GM12892 (cell line): Measurements from ENCODE around the gene FBXW7.
A peak's percentile ranks its signal among the peaks of the same experiment; 100 is the strongest.

ENCODE experiments used
- DNase-seq: peaks from one replicate; pipeline ENCODE4 v3.0.0; 2011; ENCODE audit not compliant: insufficient read length
- FAIRE-seq: peaks from 2 replicates; lab custom pipeline; 2011; peaks lifted over from hg19 to GRCh38; lab: Jason Lieb, UNC
- POLR2A ChIP-seq: IDR thresholded peaks from 2 replicates; pipeline ENCODE4 v1.6.1; 2011; ENCODE audit warnings: low read depth, low read length, control low read depth
- POLR2AphosphoS5 ChIP-seq: IDR thresholded peaks from 2 replicates; pipeline ENCODE4 v1.6.1; 2011; ENCODE audit warnings: low read depth, low read length, control low read depth
- TAF1 ChIP-seq: IDR thresholded peaks from 2 replicates; pipeline ENCODE4 v1.6.1; 2011; ENCODE audit warnings: low read depth, mild to moderate bottlenecking, control low read depth, low read length, borderline replicate concordance

FBXW7 gene

DNA sequence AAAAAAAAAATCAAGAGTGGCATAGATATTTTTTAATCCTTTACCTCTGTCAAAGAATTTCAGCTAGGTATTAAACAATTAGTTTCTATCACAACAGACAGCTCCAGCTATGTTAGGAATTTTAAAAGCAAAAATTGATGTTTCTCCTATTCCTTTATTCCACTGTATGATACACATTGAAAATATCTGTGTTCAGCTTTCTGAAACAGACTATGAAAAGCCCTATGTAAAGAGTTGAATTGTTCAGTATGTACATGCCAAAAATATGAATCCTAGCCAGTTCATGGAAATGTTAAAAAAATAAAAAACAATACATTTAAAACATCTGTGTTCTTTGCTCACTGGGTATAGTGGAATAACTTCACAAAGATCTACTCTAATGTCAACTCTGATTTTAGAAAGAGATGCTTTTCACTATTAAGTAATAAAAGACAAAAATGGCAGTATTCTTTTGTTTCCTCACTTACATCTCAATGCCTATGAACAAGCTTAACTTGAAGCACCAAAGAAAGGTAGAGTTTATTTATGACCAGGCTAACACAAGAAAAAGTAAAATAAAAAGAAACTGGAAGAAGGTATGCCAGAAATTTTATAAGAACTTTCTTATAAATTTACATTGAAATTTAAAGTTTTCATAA is 32.1 kb downstream of the FBXW7 start:
- DNase-seq (no peak), FAIRE-seq (no peak)
- TF ChIP-seq TAF1 = no peak
- TF ChIP-seq POLR2AphosphoS5 = no peak
- TF ChIP-seq POLR2A = no peak

DNA sequence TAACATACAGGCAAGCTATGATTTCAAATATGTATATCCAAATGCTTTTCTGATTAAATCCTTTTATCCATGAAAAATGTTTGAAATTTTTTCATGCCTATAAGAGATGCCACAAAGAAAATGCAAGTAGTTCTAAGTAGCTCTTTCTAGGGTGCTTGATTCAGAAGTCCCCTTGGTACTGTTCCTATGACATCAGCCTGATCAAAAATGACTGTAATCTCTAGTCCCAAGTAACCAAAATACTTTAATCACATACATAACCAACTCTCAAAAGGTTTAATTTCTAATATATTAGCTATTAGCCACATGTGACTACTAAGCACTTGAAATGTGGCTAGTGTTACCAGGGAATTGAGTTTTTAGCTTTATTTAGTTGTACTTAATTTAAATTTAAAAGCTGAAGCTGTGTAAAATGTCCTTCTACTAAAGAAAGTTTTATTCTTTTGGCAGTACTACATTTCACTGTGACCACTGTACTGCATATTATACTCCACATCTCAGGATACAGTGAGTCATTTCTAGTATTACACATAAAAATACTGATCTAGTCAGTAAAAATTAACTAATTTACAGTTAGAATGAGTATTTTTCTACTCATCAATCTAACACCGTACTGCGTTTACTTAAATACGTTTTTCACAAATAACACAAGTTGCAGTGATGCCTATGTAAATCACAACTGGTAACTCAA is 33.9 kb downstream of the FBXW7 start:
- FAIRE-seq (no peak), DNase-seq (no peak)
- TF ChIP-seq POLR2AphosphoS5 = no peak
- no peak for TF ChIP-seq TAF1
- TF ChIP-seq POLR2A = no peak

DNA sequence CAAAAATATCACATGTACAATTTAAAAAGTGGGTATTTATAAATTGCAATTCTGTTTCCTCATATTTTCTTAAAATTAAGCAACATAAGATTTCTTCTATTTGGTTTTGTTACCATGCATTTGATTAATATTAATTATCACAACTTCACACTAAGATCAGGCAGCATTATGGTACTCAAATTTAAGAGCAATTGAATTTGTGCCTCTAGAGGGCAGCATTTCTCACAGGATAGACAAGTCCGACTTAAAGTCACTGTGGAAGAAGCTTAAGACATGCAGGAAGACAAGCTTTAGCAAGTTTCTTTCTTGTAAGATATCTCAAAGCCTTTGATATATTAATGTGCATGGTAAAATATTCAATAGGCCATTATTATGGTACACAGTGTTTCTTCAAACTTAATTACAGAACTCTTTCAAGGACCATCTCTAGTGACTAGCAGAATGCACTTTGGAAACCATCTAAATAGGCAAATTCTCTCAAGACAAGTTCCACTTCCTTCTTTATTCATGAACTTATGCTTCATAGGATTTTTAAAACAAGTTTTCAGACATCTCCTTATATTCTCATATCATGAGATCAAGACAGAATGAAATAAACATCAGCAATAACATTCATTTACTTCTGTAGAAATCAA is 35.0 kb downstream of the FBXW7 start:
- no peak for TF ChIP-seq TAF1
- no peak for TF ChIP-seq POLR2A
- no peak for TF ChIP-seq POLR2AphosphoS5
- FAIRE-seq (peak; percentile 93), DNase-seq (no peak)

DNA sequence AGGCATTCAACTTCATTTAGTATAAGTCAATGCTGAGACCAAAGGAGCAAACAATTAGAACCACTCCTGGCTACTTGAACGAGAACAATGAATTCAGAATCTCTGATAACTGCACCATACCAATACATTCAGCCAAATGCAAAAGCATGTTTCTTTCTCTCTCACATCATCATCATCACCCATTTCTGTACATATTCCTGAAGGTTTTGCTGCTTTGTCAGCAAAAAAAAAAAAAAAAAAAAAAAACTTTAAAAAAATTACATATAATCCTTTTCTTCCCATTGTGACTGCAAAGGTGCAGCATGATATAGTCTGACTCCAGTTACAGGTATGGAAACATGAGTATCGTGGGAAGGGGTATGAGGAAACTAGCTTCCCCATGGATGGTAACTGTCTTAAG is 35.6 kb downstream of the FBXW7 start:
- TF ChIP-seq POLR2A (no peak), POLR2AphosphoS5 (no peak), TAF1 (no peak)
- DNase-seq (no peak), FAIRE-seq (peak; percentile 48)

DNA sequence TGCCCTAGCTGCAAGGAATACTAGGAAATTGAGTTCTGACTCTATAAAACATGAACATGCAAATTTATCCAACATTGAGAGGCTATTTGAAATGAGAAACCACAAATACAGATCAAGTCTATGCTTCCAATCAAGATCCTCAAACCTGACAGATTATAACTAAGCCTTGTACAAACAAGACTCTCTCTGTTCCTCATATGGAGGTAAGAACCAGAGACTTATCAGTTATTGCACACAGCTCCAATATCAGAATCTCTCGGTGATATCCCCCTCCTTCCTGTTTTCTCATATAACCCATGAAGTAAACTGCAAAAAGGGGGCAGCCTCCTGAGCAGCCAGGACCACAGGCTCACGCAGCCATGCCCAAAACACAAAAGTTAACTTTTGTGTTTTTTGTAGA is 36.5 kb downstream of the FBXW7 start:
- no peak for TF ChIP-seq TAF1
- no peak for TF ChIP-seq POLR2AphosphoS5
- TF ChIP-seq POLR2A = no peak
- DNase-seq = no peak
- FAIRE-seq = peak; percentile 44

DNA sequence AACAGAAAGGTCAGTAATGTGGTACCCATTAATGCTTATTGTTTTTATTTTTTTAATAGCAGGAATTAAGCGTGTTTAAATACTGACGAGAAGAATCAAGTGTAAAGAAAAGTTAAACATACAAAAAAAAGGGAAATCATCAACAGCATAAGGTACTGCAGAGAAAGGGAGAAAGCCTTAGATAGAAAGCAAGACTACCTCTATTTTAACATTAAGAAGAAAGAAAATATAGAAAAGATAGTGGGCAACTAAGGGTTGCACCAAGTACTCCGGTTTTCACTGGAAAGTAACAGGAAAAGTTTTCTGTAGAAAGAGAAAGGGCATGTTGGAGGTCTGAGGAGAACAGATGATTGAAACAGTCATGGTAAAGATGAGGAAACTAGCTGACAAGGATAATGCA is 41.9 kb downstream of the FBXW7 start:
- no peak for TF ChIP-seq POLR2A
- no peak for TF ChIP-seq TAF1
- TF ChIP-seq POLR2AphosphoS5 = no peak
- DNase-seq (no peak), FAIRE-seq (peak; percentile 40)

DNA sequence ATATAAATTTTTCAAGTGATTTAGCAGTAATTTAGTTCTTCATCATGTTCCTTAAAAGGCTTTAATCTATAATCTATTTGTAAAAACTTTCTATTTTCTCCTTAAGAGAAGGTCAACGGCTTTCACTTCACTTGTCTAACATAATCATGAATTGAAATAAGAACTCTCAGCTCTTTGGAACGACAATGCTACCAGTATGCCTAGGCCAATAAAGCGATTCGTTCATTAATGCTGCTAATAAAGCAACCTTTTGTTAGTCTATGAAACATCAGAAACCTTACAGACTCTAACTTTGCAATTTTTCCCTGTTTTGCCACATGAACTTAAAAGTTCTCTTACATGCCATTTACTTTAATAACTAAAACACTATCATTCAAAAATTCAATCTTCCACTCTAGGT is 47.6 kb downstream of the FBXW7 start:
- TF ChIP-seq POLR2AphosphoS5 = no peak
- TF ChIP-seq TAF1 = no peak
- no peak for TF ChIP-seq POLR2A
- FAIRE-seq (no peak), DNase-seq (no peak)

DNA sequence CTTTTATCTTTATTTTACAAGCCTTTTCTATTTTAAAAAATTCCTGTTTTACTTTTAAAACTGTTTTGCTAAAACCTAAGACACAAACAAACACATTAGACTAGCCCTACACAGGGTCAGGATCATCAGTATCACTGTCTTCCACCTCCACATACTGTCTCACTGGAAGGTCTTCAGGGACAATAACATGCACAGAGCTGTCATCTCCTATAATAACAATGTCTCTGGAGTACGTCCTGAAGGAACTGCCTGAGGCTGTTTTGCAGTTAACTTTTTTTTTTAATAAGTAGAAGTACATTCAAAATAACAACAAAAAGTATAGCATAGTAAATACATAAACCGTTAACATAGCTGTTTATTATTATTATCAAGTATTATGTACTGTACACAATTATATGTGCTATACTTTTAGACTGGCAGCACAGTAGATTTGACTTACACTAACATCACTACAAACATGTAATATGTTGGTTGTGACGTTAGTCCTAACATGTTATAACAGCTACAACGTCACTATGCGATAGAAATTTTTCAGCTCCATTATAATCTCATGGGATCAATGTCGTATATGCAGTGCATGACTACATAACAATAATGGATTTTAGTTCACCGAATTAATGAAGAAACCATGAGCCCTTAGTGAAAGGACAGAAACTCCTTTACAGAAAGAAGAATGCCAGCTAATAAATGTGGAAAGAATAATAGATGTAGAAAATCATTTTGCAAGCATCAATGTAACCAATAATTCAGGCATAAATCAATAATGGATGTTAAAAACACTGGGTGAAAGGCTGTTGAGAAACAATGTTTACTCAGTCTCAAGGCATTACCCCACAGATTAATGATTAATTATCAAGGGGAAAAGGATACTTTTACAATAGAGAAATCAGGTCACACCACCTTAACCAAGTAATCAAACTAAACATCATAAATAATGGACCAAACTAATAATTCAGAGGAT is 49.2 kb downstream of the FBXW7 start:
- no peak for DNase-seq
- peak; percentile 92 for FAIRE-seq
- no peak for TF ChIP-seq POLR2A
- no peak for TF ChIP-seq TAF1
- no peak for TF ChIP-seq POLR2AphosphoS5

DNA sequence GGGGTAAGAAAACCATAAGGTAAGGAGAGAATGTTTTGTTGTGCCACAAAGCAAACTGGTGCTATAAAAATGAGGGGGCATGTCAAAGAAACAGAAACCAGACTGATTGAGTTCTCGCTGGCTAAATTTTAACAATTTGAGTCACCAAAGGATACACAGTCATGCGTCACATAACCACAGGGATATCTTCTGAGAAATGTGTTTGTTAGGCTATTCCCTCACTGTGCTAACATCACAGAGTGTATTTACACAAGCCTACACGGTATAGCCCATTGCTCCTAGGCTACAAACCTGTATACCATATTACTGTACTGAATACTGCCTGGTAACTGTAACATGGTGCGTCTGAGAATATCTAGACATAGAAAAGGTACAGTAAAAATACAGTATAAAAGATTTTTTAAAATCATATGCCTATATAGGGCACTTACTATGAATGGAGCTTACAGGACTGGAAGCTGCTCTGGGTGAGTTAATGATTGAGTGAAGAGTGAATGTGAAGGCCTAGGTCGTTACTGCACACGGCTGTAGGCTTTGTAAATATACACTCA is 50.1 kb downstream of the FBXW7 start:
- FAIRE-seq (peak; percentile 88), DNase-seq (no peak)
- TF ChIP-seq TAF1 (no peak), POLR2AphosphoS5 (no peak), POLR2A (no peak)

DNA sequence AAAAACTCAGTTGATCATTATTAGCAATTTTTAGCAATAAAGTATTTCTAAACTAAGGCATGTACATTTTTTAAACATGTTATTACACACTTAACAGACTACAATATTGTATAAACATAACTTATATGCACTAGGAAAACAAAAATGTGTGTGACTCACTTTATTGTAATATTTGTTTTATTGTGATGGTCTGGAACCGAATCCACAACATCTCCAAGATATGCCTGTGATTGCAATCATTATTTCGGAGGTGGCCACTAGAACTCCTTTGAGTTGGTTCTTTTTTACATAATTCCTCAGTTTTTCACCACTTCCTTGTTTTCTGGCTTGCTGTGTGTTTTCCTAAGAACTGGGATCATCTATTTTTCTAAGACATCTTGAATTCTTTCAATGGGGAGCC is 53.7 kb downstream of the FBXW7 start:
- DNase-seq = no peak
- no peak for FAIRE-seq
- TF ChIP-seq POLR2A = no peak
- no peak for TF ChIP-seq TAF1
- no peak for TF ChIP-seq POLR2AphosphoS5

DNA sequence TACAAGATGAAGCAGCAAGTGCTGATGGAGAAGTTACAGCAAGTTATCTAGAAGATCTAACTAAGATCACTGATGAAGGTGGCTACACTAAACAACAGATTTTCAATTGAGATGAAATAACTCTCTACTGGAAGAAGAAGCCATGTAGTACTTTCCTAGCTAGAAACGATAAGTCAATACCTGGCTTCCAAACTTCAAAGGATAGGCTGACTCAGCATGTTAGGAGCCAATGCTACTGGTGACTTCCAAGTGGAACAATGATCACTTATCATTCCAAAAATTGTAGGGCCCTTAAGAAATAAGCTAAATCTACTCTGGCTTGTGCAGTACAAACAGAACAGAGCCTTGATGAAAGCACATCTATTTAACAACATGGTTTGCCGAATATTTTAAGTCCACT is 55.0 kb downstream of the FBXW7 start:
- TF ChIP-seq POLR2A (no peak), TAF1 (no peak), POLR2AphosphoS5 (no peak)
- DNase-seq = no peak
- FAIRE-seq = peak; percentile 56
